ENCODE measurements around the gene TBC1D2B.

Gene TBC1D2B

DNA sequence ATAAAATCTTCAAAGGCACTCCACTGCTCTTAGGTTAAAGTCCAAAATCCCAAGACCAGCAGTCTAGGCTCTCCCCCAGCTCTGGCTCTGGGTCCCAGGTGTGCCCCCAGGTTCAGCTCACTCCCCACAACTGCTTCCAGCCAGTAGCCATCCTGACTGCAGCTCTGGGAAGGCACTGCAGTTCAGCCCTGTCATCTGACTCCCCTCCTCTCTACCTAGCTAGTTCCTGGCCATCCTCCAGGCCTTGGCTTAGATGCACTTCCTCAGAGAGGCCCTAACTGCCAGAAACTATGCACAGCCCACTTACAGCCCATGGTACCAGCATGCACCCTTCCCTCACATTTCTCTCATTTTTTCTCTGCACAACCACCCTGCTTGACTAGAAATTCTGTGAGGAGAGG is 25.5 kb downstream of the TBC1D2B start:
- DNase-seq, result no peak

- no peak for DNase-seq
Observed at GRCh38 chr15:78051596-78051995, 25.9 kb downstream of the TBC1D2B start.

DNA sequence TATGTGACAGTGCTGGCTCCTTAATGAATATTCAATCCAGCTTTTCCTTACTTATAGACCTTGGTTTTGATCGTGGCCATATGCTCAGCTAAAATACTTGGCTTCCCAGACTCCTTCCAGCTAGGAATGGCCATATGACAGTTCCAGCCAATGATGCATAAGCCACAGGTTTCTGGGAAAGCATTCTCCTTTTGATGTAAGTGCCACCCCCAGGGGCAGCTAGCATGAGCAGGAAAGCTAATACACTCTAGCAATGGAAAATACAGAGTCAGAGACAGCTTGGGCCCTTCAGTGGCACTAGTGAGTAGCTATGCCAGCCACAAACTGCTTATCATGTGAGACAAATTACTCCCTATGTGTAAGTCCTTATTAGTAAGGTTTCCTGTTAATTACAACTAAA is 26.7 kb downstream of the TBC1D2B start:
- no peak for DNase-seq

GRCh38 chr15:78050441-78050809 is 27.1 kb downstream of the TBC1D2B start:
- no peak for DNase-seq

DNA sequence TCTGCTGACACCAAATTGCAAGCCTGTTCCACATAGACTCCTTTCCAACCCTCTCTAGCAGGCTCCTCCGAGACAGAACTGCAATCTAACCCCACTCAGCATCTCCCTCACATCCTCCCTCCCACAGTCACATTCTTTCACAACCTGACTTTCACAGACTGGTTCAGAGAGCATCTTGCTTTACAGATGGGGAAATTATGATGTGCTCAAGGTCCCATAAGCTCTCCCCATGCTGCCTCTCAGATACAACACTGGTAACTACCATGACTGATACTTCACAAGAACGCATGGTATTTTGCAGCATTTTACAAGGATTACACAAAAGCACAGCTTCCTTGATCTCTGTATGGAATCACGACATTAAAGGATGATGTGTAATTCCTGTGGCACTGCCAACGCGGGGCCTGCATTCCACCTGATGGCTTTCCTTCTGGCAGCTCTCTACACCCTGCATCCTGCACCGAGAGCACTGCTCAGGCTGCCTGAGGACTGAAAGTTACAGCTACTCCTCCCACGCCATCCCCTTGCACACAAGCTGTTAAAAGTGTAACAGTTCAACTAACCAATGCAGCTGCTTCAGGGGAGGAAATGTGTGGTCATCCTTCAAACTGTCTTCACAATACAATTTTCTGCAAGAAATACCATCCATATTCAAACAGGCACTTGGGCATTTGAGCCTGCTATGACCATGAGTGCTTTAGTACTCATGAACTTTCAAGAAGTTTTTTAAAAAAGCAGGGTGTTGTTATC is 27.6 kb downstream of the TBC1D2B start:
- no peak for DNase-seq

GRCh38 chr15:78048628-78048920 is 28.9 kb downstream of the TBC1D2B start:
- DNase-seq, result no peak

- DNase-seq, result no peak
Observed at GRCh38 chr15:78047761-78048627, 29.5 kb downstream of the TBC1D2B start.

DNA sequence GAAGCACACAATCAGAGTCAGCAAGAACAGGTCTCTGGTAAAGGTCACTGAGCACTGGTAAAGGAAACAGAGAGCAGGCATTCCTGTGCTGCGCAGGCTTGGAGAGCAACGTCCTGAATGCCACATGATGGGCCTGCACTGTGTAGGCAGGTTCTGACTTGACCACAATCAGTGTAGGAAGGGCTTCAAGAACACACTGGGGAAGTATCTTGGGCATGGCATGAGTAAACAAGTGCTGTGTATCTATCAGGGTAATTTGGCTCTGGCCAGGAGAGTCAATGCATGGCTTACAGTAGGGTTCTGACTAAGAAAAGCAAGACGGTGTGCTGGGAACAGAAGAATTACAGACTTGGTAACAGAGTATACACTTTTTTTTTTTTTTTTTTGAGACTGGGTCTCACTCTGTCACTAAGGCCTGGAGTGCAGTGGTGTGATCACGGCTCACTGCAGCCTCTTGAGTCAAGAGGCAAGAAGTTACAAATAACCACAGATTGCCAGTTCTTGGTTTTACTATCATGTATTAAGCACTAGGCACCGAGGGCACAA is 30.6 kb downstream of the TBC1D2B start:
- no peak for DNase-seq

GRCh38 chr15:78045189-78045588 is 32.3 kb downstream of the TBC1D2B start:
- no peak for DNase-seq

DNA sequence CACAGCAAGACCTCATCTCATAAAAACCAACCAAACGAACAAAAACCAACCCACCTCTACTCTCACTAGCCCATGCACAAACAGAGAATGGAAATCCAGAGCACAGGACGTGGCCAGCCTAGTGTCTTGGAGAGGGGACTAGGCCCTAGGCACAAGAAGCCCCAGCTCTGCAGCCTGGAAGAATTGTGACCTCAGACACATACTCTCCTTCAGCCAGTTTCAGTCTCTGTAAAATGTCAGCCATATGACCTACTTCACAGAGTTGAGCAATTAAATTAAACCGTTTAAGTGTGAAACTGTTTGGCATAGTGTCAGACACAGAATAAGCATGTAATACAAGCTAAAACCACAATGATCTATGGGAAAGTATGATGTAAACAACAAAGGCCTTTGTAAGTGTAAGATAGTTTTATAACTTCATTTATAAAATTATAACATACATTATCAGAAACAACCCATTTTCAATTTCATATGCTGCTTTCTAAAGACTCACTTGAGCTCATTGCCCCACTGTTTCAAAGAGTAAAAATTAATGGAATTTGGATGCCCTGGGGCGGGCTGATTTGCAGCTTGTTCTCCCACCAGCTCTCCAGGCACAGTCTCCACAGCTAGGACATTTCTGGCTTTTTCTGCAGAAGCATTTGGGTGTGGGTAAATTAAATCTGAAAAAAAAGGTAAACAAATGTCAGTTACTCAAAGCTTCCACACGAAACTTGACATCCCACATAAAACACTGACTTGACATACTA is 32.9 kb downstream of the TBC1D2B start:
- no peak for DNase-seq

DNA sequence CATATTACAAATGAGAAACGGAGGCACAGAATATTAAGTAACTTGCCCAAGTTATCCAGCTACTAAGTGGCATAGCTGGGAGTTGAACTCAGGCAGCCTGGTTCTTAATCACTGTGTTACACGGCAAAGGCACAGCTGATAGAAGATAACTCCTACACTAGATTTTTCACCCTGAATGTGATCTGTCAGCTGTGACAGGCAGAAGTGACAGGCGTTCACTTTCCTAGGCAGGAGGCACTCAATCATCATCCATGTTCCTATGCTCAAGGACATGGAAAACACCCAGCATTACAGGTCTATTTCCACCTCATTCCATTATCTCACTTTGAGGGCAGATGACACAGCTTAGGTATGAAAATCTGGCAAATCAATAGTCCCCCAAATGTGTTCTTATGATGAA is 35.6 kb downstream of the TBC1D2B start:
- no peak for DNase-seq

DNA sequence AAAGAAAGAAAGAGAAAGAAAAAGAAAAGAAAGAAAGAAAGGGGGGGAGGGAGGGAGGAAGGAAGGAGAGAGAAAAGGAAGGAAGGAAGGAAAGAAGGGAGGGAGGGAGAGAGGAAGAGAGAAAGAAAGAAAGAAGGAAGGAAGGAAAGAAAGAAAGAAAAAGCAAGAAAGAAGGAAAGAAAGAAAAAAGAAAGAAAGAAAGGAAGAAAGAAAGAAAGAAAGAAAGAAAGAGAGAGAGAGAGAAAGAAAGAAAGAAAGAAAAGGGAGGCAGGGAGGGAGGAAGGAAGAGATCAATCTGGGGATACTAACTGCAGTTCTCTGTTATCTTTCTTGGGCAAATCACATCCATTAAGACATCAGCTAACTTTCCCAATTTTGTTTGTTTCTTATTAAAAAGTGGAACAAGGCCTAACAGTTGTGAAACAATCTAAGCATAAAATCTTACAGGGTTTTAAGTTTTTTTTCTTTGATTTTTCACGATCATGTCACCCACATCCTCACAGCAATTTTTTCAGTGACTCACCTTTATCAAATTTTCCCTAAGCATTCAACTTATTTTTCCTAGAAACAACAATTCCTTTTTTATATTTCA is 36.8 kb downstream of the TBC1D2B start:
- no peak for DNase-seq

GRCh38 chr15:78038585-78039247 is 38.8 kb downstream of the TBC1D2B start:
- no peak for DNase-seq

DNA sequence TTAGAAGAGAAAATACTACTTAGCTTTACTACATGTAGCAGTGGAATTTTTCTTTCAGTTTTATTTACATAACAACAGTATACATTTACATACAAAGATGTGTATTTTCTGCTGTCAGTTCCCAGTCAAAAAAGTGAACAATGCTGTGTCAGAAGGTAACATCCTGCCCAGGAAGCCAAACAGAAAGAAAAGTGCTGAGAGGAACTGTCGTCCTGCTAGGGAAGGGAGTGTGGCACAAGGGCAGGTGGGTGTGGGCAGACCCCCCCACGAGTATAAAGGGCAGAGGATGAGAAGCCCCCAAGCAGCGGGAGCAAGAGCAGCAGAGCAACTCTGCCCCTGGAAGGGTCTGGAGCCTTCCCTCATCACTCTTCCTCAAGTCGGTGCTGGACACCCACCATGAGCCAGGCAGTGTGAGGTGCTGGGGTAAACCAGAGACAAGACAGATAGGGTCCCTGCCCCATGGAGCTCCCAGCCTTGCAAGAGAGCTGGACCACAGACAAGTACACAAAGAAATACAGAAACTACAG is 39.7 kb downstream of the TBC1D2B start:
- DNase-seq, result no peak

DNA sequence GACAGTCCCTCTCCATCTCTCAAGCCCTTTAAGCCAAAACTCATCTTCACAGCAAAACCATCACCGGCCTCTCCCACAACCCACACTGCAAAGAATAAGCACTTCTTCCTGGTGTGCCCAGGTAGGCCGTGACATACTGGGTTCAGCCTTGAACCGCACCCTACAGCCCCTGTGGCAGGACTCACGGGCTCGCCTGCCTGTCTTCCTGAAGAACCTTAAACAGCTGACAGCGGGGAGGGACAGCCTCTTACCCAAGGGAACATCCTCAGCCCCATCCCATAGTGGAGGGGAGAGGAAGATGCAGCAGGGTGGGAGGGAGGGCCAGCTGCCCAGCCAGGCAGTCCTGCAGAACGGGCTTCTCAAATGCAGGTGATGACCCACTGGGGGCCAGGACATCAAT is 40.2 kb downstream of the TBC1D2B start:
- no peak for DNase-seq

DNA sequence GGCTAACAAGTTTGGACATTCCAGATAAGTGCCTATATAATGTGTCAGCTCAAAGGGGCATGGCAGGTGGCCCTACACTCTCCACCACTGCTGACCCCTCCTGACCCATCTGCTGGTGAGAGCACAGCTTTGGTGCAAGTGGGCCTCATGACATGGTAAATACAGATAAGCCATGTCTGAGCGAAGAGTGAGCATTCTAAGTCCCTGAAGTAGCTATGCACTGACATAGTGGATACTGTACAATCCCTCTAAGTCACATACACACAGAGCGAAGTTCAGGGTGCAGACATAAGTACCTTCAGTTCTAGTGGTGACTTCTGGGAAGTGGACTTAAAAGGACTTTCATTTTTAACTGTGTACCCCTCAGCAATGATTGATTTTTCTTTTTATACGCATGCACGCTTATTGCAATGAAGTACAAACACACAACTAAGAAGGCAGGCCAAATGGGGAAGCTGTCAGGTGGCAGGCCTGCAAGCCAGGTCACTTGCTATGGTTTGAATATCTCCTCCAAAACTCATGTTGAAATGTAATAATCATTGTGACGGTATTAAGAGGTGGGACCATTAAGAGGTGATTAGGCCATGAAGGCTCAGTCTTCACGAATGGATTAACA is 41.5 kb downstream of the TBC1D2B start:
- no peak for DNase-seq

DNA sequence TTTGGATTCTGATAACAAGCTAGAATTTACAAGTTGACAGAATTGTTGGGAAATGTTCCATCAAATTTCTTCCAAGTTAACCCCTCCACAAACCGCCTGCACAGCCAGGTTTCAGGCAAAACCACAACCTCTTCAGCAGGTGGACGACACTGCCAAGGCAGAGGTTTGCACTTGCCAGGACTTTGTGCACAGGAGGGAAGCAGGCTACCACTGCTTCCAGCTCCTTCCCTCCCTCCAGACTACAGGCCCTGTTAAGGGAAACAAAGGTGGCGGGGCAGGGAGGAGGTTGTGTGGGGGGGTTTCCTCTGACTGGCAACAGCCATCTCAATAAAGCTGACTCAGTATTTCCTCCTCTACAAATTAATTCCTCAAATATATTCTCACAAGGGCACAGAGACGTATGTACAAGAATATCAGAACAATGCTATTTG is 42.2 kb downstream of the TBC1D2B start:
- no peak for DNase-seq

DNA sequence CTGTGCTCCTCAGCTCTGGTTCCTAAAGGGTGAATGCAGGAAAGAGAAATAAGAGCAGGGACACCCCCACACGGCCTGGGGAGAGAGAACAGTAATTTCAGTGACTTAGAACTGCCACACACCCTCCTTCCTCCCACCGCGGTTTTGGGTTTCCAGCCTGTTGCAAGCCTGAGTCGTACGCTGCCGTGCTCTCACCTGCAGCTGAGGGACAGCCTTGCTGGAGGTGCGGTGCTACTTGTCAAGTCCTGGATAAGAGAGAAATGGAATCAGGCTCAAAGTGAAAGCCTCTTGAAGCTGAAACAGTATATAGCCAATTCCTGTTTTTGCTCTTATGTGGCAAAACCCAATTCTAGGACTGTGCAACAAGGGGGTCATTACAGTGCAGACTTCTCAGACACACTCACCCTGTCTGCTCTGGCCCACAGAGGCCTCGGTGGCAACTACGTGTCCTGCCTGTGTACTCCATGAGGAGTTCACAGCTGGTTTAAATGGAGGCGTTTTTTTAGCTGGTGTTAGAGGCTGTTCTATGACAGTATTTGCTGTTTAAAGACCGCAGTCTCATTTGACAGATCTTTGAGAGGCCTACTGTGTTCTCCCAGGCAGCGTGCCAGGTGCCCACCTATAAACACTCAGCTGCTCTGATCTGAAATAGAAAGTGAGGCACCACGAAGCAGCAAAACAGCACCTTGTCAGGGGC is 42.9 kb downstream of the TBC1D2B start:
- DNase-seq, result no peak

- DNase-seq, result peak; percentile 65
Observed at GRCh38 chr15:78033864-78034263, 43.6 kb downstream of the TBC1D2B start.

GRCh38 chr15:78032671-78033070 is 44.8 kb downstream of the TBC1D2B start:
- no peak for DNase-seq

- DNase-seq, result no peak
Observed at GRCh38 chr15:78024883-78025282, 52.6 kb downstream of the TBC1D2B start.

Data from NCI-H2081 treated with DMSO at 0.1 percent for 48 hours (cell line).